Nephron (organoid): Measurements from ENCODE around the gene MYBPC1.

Experiments
- H3K27ac Mint-ChIP-seq, 3 experiments: 2 replicates each; pipeline ENCODE4 v1.8.0; 2020; ENCODE audit warnings: mixed read lengths in 3 of 3, mild to moderate bottlenecking in 2 of 3, moderate library complexity in 1 of 3
- H3K27me3 Mint-ChIP-seq: 2 replicates; pipeline ENCODE4 v1.8.0; 2021; ENCODE audit warnings: low read depth, mild to moderate bottlenecking, moderate library complexity, mixed read lengths
- H3K36me3 Mint-ChIP-seq: 2 replicates; pipeline ENCODE4 v1.8.0; 2020; ENCODE audit warnings: low read depth, mixed read lengths
- H3K4me1 Mint-ChIP-seq: 2 replicates; pipeline ENCODE4 v1.8.0; 2020; ENCODE audit warnings: mixed read lengths
- H3K4me3 Mint-ChIP-seq, 3 experiments: 2 replicates each; pipeline ENCODE4 v1.8.0; 2020; ENCODE audit warnings: mild to moderate bottlenecking in 3 of 3, mixed read lengths in 3 of 3, moderate library complexity in 2 of 3
- H3K9me3 Mint-ChIP-seq: 2 replicates; pipeline ENCODE4 v1.8.0; 2020; ENCODE audit warnings: mixed read lengths
- TF ChIP-seq, protein P1 (sequence below), 3 experiments: fragments of 200-600 bp; sonication (generic); IDR thresholded peaks; one replicate each; pipeline ENCODE4 v1.5.0; 2021; ENCODE audit warnings: antibody characterized with exemption in 3 of 3; ENCODE audit not compliant: unreplicated experiment in 3 of 3

The MYBPC1 gene

GRCh38 chr12:101628676-101629075 is 33.9 kb downstream of the MYBPC1 start:
- Mint-ChIP-seq H3K4me3 (no peak overlapping the region), H3K36me3 (no peaks in the 10 kb centered on the region), H3K4me1 (no peaks in the 10 kb centered on the region), H3K27ac (no peak overlapping the region), H3K27me3 (no peaks in the 10 kb centered on the region), H3K9me3 (no peaks in the 10 kb centered on the region)
- TF ChIP-seq, protein P1, sequence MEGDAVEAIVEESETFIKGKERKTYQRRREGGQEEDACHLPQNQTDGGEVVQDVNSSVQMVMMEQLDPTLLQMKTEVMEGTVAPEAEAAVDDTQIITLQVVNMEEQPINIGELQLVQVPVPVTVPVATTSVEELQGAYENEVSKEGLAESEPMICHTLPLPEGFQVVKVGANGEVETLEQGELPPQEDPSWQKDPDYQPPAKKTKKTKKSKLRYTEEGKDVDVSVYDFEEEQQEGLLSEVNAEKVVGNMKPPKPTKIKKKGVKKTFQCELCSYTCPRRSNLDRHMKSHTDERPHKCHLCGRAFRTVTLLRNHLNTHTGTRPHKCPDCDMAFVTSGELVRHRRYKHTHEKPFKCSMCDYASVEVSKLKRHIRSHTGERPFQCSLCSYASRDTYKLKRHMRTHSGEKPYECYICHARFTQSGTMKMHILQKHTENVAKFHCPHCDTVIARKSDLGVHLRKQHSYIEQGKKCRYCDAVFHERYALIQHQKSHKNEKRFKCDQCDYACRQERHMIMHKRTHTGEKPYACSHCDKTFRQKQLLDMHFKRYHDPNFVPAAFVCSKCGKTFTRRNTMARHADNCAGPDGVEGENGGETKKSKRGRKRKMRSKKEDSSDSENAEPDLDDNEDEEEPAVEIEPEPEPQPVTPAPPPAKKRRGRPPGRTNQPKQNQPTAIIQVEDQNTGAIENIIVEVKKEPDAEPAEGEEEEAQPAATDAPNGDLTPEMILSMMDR (IDR thresholded peaks at IDR 0.05; ENCODE audit: unreplicated experiment in 3 of 3) = no peak

GRCh38 chr12:101634724-101635123 is 40.0 kb downstream of the MYBPC1 start:
- H3K4me3 Mint-ChIP-seq = no peak overlapping the region

GRCh38 chr12:101637936-101638335 is 43.2 kb downstream of the MYBPC1 start:
- Mint-ChIP-seq H3K4me3 (no peak overlapping the region), H3K36me3 (no peaks in the 10 kb centered on the region), H3K27me3 (peaks cover 31% of the 10 kb centered on the region), H3K9me3 (no peaks in the 10 kb centered on the region), H3K27ac (no peak overlapping the region), H3K4me1 (peaks cover 4% of the 10 kb centered on the region)
- TF ChIP-seq, protein P1 (IDR thresholded peaks at IDR 0.05; ENCODE audit: unreplicated experiment in 3 of 3) = no peak

More at GRCh38 chr12:101634724-101635123, 40.0 kb downstream of the MYBPC1 start:
- no peaks in the 10 kb centered on the region for H3K27me3 Mint-ChIP-seq
- H3K27ac Mint-ChIP-seq = no peak overlapping the region
- TF ChIP-seq, protein P1 (IDR thresholded peaks at IDR 0.05; ENCODE audit: unreplicated experiment in 3 of 3) = no peak
- H3K36me3 Mint-ChIP-seq = no peaks in the 10 kb centered on the region
- H3K4me1 Mint-ChIP-seq = no peaks in the 10 kb centered on the region
- H3K9me3 Mint-ChIP-seq = no peaks in the 10 kb centered on the region

- Mint-ChIP-seq H3K9me3 (no peaks in the 10 kb centered on the region), H3K4me1 (peaks cover 4% of the 10 kb centered on the region), H3K4me3 (peak overlapping the region; percentile 44 to 74 (median 68)), H3K27ac (no peak overlapping the region), H3K27me3 (peaks cover 43% of the 10 kb centered on the region), H3K36me3 (no peaks in the 10 kb centered on the region)
- TF ChIP-seq, protein P1 (IDR thresholded peaks at IDR 0.05; ENCODE audit: unreplicated experiment in 3 of 3) = no peak
Measured at GRCh38 chr12:101642115-101643067, 47.6 kb downstream of the MYBPC1 start.

GRCh38 chr12:101647711-101648110 is 52.9 kb downstream of the MYBPC1 start:
- H3K27ac Mint-ChIP-seq = no peak overlapping the region
- no peaks in the 10 kb centered on the region for H3K9me3 Mint-ChIP-seq
- H3K4me3 Mint-ChIP-seq = no peak overlapping the region
- TF ChIP-seq, protein P1 (IDR thresholded peaks at IDR 0.05; ENCODE audit: unreplicated experiment in 3 of 3) = no peak
- peaks cover 14% of the 10 kb centered on the region for H3K27me3 Mint-ChIP-seq
- H3K4me1 Mint-ChIP-seq = no peaks in the 10 kb centered on the region
- no peaks in the 10 kb centered on the region for H3K36me3 Mint-ChIP-seq
